Hematopoietic multipotent progenitor cell treated with erythropoietin and hydrocortisone succinate and interleukin-3 and kit ligand, for 8 days (in vitro differentiated cells): ENCODE data around the gene STARD6.
"Not testable (repeated sequence)": the region's sequence is repeated elsewhere in the genome, so short reads cannot be mapped to it uniquely, and the experiment has no call there.

Source experiments
- DNase-seq: peaks from one replicate; pipeline ENCODE4 v3.0.0-alpha.2; 2015

The STARD6 gene, protein sequence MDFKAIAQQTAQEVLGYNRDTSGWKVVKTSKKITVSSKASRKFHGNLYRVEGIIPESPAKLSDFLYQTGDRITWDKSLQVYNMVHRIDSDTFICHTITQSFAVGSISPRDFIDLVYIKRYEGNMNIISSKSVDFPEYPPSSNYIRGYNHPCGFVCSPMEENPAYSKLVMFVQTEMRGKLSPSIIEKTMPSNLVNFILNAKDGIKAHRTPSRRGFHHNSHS

GRCh38 chr18:54357660-54358494 lies at the start of gene STARD6, which contains the start of gene C18orf54:
TSS of gene STARD6 (minus strand) at chr18:54357858. CDS start at chr18:54354573, 3,285 bp downstream.
TSS of gene C18orf54 (plus strand) at chr18:54357906. CDS start at chr18:54360573, 2,667 bp downstream.
- DNase-seq, result peak; percentile 91

GRCh38 chr18:54405290-54405689 lies 47.6 kb upstream of the STARD6 start:
- no peak for DNase-seq

DNA sequence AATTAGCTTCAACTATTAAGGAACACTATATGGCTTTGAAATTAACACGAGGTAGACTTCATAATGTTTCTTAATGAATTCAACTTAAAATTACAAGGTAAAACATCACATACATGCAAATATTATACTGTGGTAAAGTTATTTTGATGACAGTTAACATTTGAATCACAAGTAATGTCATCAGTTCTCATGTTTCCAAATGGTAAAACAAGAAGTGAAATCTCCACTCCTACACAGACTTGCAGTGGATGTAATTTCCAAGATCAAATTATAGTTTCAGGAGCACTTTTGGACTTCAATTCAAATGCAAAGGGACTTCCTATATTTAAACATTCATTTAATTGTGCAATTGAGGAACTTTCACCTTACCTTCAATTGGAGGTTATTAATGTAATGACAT lies 39.1 kb upstream of the STARD6 start:
- DNase-seq, result no peak

GRCh38 chr18:54393648-54394294 lies 36.1 kb upstream of the STARD6 start:
- no peak for DNase-seq

DNA sequence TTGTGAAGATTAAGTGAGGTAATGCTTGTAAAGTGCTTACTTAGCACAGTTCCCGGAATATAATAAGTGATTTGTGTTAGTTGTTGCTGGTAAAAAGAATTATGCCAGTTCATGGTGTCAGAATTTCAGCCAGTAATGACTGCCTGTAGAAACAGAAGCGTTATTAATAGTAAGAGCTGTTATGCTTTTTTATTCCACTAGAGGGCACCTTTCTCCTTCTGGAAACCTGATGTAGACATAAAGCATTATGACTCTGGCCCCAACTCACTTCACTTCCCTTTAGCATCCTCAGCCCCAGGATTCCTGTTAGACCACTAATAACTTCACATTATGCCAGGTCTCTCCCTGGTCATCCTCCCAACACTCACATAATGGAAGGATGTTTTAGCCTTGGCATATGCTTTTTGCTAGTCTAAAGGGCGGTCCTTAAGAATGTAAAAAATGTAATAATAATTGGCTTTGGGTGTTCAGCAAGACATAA lies 34.9 kb upstream of the STARD6 start:
- peak; percentile 74 for DNase-seq

DNA sequence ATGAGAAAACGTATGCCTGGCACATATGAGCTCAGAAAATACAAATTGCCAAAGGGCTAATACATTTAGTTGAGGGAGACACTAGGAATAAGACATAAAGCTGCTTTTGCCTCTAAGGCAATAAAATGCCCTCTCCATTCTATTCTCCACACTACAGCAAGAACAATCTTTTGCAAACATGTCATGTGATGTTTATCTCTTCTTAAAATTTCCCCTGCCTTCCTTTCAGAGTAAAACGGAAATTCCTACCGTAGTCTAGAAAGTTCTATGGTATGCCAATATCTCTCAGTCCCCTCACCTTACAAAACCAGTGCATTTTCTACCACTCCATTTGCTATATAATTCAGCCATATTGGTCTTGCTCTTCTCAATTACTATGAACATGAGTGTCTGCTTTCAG lies 33.2 kb upstream of the STARD6 start:
- no peak for DNase-seq

DNA sequence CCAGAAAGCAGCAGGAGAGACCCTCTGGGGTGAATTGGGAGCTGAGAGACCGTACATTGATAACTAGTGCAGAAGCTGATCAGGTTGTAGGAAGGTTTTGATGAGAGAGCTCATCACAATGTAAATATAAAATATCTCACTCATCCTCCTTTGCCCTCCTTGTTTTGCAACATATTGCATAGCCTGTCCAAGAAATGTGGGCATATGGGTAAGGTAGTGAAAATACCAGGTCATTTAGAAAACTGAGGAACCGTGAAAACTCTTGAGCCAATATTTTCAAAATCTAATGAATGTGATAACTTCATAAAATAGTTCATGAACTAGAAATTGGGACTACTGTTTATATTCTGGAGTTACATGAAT lies 31.5 kb upstream of the STARD6 start:
- DNase-seq, result no peak

- peak; percentile 50 for DNase-seq
Observed at GRCh38 chr18:54388203-54389142, 30.8 kb upstream of the STARD6 start.

- DNase-seq, result no peak
Observed at GRCh38 chr18:54387631-54388030, 30.0 kb upstream of the STARD6 start.

GRCh38 chr18:54386800-54387495 lies 29.3 kb upstream of the STARD6 start:
- not testable (repeated sequence) for DNase-seq

GRCh38 chr18:54386043-54386442 lies 28.4 kb upstream of the STARD6 start:
- DNase-seq, result no peak

DNA sequence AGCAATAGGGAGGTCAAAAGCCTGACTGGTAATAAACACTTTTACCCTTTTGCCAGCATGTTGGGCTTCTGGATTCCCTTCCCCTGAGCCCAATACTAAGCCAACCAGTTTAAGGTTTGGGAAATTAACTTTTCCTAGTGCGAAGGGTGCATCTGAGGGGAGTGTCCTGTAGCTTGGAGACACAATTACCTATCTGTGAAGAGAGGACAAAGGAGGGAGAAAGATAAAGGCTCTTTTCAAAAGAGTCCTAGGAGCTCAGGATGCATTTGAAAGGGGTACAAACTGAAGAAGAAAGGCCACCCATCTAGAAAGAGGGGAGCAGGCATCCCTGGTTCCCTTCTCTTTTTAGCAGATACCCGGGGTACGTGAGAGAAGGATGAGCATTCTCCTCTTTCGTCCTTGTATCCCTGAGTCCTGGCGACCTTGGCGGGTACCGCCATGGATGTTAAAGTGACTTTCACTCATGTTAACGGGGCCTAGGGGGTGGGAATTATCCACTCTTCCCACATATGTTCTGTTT lies 25.1 kb upstream of the STARD6 start:
- no peak for DNase-seq

DNA sequence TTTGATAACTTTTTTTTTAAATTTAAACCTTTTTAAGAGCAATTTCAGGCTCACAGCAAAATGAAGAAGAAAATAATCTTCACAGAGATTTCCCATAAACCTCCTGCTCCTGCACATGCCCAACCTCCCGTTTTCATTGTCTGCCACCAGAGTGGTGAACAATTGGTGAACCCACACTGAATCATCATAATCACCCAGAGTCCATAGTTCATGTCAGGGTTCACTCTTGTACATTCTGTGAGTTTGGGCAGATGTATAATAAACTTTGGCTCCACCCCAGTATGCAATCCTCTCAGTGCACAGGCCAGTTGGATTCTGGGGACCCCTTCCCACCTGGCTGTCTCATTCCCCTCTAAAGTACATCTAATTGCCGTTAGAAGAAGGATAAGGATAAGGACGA lies 24.4 kb upstream of the STARD6 start:
- DNase-seq, result no peak

DNA sequence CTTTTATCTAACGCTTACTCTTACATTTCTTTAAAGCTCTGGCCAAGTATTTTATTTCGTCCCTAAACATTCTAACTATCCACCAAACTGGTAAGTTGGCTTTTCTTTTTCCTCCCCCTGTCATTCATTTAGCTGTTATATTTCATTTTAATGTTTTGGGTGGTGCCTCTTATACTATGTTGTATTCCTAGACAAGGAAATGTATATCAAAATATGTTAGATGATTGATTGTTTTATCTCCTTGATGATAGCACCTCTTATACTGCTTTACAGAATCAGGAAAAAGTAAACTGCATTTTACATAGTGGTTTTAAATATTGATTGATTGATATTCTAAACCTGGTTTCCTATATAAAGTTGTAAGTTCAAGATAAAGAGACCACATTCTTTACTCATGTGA lies 24.0 kb upstream of the STARD6 start:
- DNase-seq, result no peak

GRCh38 chr18:54378057-54378456 lies 20.4 kb upstream of the STARD6 start:
- no peak for DNase-seq

DNA sequence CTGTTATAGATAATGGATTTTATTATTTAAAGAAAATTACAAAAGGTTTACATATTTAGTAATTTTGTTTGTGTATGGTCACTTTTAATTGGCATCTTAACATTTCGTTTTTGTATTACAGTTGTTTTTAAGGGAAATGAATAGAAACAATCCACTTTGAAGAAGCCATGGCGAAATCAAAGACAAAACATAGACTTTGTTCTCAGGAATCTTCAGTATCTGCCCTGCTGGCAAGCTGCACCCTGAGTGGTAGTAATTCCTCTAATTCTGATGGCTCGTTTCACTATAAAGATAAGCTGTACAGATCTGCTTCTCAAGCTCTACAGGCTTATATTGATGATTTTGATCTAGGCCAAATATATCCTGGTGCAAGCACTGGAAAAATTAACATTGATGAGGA lies 2.7 kb upstream of the STARD6 start:
- DNase-seq, result no peak

- no peak for DNase-seq
Observed at GRCh38 chr18:54359233-54359632, 1.6 kb upstream of the STARD6 start.

GRCh38 chr18:54358495-54359040 lies 910 bp upstream of the STARD6 start:
- DNase-seq, result no peak

DNA sequence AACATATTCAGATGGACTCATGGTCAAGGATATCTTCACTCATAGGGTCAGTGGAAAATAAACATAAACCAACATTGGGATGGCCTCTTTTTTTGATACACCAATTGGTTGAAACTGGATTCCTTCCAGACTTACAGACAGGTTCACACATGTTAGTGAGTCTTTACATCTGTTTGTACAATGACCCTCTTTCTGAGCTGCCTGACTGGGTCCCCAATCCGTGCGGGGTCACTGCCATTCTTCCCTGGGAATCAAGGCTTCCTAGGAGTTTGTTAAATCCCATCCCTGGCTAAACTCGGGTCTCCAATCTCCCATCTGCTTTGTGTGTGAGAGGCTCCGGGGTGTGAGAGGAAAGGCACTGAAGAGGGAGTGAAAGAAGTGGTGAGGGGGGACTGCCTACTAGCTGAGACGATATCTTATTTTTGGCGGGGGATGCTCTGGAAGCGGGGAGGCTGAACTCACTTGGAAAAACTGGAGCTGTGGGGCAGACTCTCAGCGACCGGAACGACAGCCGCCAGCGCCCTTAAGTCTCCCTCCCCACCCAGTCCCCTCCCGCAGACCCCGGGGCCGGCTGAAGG lies 487 bp downstream of the STARD6 start:
- DNase-seq, result no peak

GRCh38 chr18:54351186-54351585 lies 6.5 kb downstream of the STARD6 start:
- no peak for DNase-seq

GRCh38 chr18:54338230-54338629 lies 19.4 kb downstream of the STARD6 start:
- DNase-seq, result no peak
